Measurements from ENCODE around the gene GMCL2.

The GMCL2 gene

GRCh38 chr5:178221853-178222252, 34.7 kb upstream of the GMCL2 start:
- TF ChIP-seq CTCF (conservative IDR thresholded peaks at IDR 0.05), result no peak
- TF ChIP-seq ZFX (IDR thresholded peaks at IDR 0.05), result no peak
- H3K27ac ChIP-seq, result no peak overlapping the region

GRCh38 chr5:178221282-178221681, 34.1 kb upstream of the GMCL2 start:
- TF ChIP-seq CTCF (conservative IDR thresholded peaks at IDR 0.05) (no peak), ZFX (IDR thresholded peaks at IDR 0.05) (no peak)
- no peak overlapping the region for H3K27ac ChIP-seq

- H3K27ac ChIP-seq, result no peak overlapping the region
- no peak for TF ChIP-seq CTCF (conservative IDR thresholded peaks at IDR 0.05)
- TF ChIP-seq ZFX (IDR thresholded peaks at IDR 0.05), result no peak
Observed at GRCh38 chr5:178218827-178219226, 31.7 kb upstream of the GMCL2 start.

GRCh38 chr5:178218237-178218776, 31.1 kb upstream of the GMCL2 start:
- no peak overlapping the region for H3K27ac ChIP-seq
- TF ChIP-seq CTCF (conservative IDR thresholded peaks at IDR 0.05) (no peak), ZFX (IDR thresholded peaks at IDR 0.05) (no peak)

GRCh38 chr5:178216779-178217178, 29.6 kb upstream of the GMCL2 start:
- TF ChIP-seq CTCF (conservative IDR thresholded peaks at IDR 0.05) (no peak), ZFX (IDR thresholded peaks at IDR 0.05) (no peak)
- no peak overlapping the region for H3K27ac ChIP-seq

GRCh38 chr5:178216088-178216534, 28.9 kb upstream of the GMCL2 start:
- no peak overlapping the region for H3K27ac ChIP-seq
- TF ChIP-seq CTCF (conservative IDR thresholded peaks at IDR 0.05) (no peak), ZFX (IDR thresholded peaks at IDR 0.05) (no peak)

- no peak overlapping the region for H3K27ac ChIP-seq
Observed at GRCh38 chr5:178215280-178216002, 28.3 kb upstream of the GMCL2 start.

More at GRCh38 chr5:178215280-178216002, 28.3 kb upstream of the GMCL2 start:
- TF ChIP-seq CTCF (conservative IDR thresholded peaks at IDR 0.05), result no peak

Data from C4-2B (cell line).